Measurements from ENCODE around the gene SMIM33. TPM values are rescaled to one million over a fixed set of nuclear protein-coding genes. Genes with fewer than 3 reads are reported as not detected.

The SMIM33 gene
- total and polyA plus RNA-seq, 9 of the 15 experiments (the other 6 are each of a cell fraction or from before 2014, with no cell fraction given), result not detected

- TF ChIP-seq HOMEZ (CRISPR knock-in tag; IDR thresholded peaks at IDR 0.05), result no peak
- peak; percentile 86 for TF ChIP-seq TBP (optimal IDR thresholded peaks at IDR 0.05; ENCODE audit: low read depth, low read length)
- TF ChIP-seq HLTF (IDR thresholded peaks at IDR 0.05), result no peak
- no peak for TF ChIP-seq SNIP1 (IDR thresholded peaks at IDR 0.05; ENCODE audit: low read depth)
- no peak for TF ChIP-seq DEAF1 (CRISPR knock-in tag; IDR thresholded peaks at IDR 0.05)
- TF ChIP-seq LCOR (CRISPR knock-in tag; IDR thresholded peaks at IDR 0.05), result 0 out of 2 replicates have a peak, but pooled peaks have one; percentile 35
- peak; percentile 17; the same call in 1 of the 2 replicates for TF ChIP-seq SREBF1 (IDR thresholded peaks at IDR 0.05; ENCODE audit: borderline replicate concordance, low read depth, low read length)
- TF ChIP-seq NRF1 (conservative IDR thresholded peaks at IDR 0.05 in 1 of 2, IDR thresholded peaks at IDR 0.05 in 1 of 2), result peak; percentile 63 to 76
- TF ChIP-seq GABPA (tag; conservative IDR thresholded peaks at IDR 0.05; ENCODE audit: low read depth), result no peak
- no peak for TF ChIP-seq ZBTB1 (CRISPR knock-in tag; IDR thresholded peaks at IDR 0.05; ENCODE audit: borderline replicate concordance, low read depth)
- TF ChIP-seq NBN (IDR thresholded peaks at IDR 0.05; ENCODE audit: low read depth), result peak; percentile 45; the same call in 1 of the 2 replicates
- peak; percentile 55 for TF ChIP-seq CBFA2T3 (IDR thresholded peaks at IDR 0.05)
- peak; percentile 79 for TF ChIP-seq ZBTB17 (CRISPR knock-in tag; IDR thresholded peaks at IDR 0.05)
- peak; percentile 22; the same call in 1 of the 2 replicates for TF ChIP-seq FOXP1 (CRISPR knock-in tag; IDR thresholded peaks at IDR 0.05)
- TF ChIP-seq ZFX (CRISPR knock-in tag; IDR thresholded peaks at IDR 0.05), result peak; percentile 90
- no peak for TF ChIP-seq ZC3H11A (IDR thresholded peaks at IDR 0.05; ENCODE audit: low read depth, low read length)
- TF ChIP-seq LARP7 (IDR thresholded peaks at IDR 0.05), result 0 out of 2 replicates have a peak, but pooled peaks have one; percentile 21
- TF ChIP-seq ADNP (tag; IDR thresholded peaks at IDR 0.05), result no peak
- TF ChIP-seq MTA1 (IDR thresholded peaks at IDR 0.05; ENCODE audit: borderline replicate concordance), result peak; percentile 24; the same call in 1 of the 2 replicates
- TF ChIP-seq KAT2B (IDR thresholded peaks at IDR 0.05; ENCODE audit: low read depth, low read length), result no peak
- TF ChIP-seq MAX (CRISPR knock-in tag; IDR thresholded peaks at IDR 0.05), result no peak; the same call in 1 of the 2 replicates
- TF ChIP-seq TRIM25 (IDR thresholded peaks at IDR 0.05; ENCODE audit: borderline replicate concordance), result no peak
- no peak for TF ChIP-seq MYNN (IDR thresholded peaks at IDR 0.05)
- no peak for TF ChIP-seq MYNN (CRISPR knock-in tag; IDR thresholded peaks at IDR 0.05)
- no peak for TF ChIP-seq OTX1 (CRISPR knock-in tag; IDR thresholded peaks at IDR 0.05)
These were observed 31.5 kb upstream of the SMIM33 start, which contains the start of gene DNAJC18 (continued) for GRCh38 chr5:139439013-139439903.

Data from K562 (cell line).